Endodermal cell (in vitro differentiated cells): ENCODE measurements around the gene HS6ST2. TPM values are rescaled to one million over a fixed set of nuclear protein-coding genes. Genes with fewer than 3 reads are reported as not detected.

Experiments
- DNase-seq: peaks from one replicate; pipeline ENCODE4 v3.0.0-alpha.2; 2017
- H3K27ac ChIP-seq: 2 replicates; pipeline ENCODE4 v1.5.1; 2013; ENCODE audit warnings: mild to moderate bottlenecking, low read depth, low read length, moderate library complexity
- H3K27me3 ChIP-seq: 2 replicates; pipeline ENCODE4 v1.6.1; 2013; ENCODE audit warnings: mild to moderate bottlenecking, low read length, moderate library complexity; ENCODE audit not compliant: insufficient read depth, control insufficient read depth, poor library complexity, severe bottlenecking
- H3K36me3 ChIP-seq: 2 replicates; pipeline ENCODE4 v1.7.0; 2013; ENCODE audit warnings: mild to moderate bottlenecking, low read length, moderate library complexity; ENCODE audit not compliant: control insufficient read depth, insufficient read depth
- H3K4me1 ChIP-seq: one replicate; pipeline ENCODE4 v1.7.0; 2013; ENCODE audit warnings: low read length; ENCODE audit not compliant: control insufficient read depth, insufficient read depth
- H3K4me3 ChIP-seq: 2 replicates; pipeline ENCODE4 v1.5.1; 2013; ENCODE audit warnings: mild to moderate bottlenecking, low read length, moderate library complexity
- H3K9ac ChIP-seq: 2 replicates; pipeline ENCODE4 v1.6.1; 2013; ENCODE audit warnings: mild to moderate bottlenecking, low read length, moderate library complexity; ENCODE audit not compliant: poor library complexity, severe bottlenecking; ENCODE audit errors: extremely low read depth
- H3K9me3 ChIP-seq: 2 replicates; pipeline ENCODE4 v1.6.1; 2013; ENCODE audit warnings: mild to moderate bottlenecking, low read length, moderate library complexity; ENCODE audit not compliant: control insufficient read depth
- H3K27ac Mint-ChIP-seq: 2 replicates; pipeline ENCODE4 v1.8.0; 2020; ENCODE audit warnings: mixed read lengths
- H3K27me3 Mint-ChIP-seq: 2 replicates; pipeline ENCODE4 v1.8.0; 2021; ENCODE audit warnings: mild to moderate bottlenecking, mixed read lengths; ENCODE audit not compliant: insufficient read depth
- H3K36me3 Mint-ChIP-seq: 2 replicates; pipeline ENCODE4 v1.8.0; 2020; ENCODE audit warnings: low read depth, mixed read lengths
- H3K4me1 Mint-ChIP-seq: 2 replicates; pipeline ENCODE4 v1.8.0; 2020; ENCODE audit warnings: mixed read lengths
- H3K4me3 Mint-ChIP-seq: 2 replicates; pipeline ENCODE4 v1.8.0; 2020; ENCODE audit warnings: mild to moderate bottlenecking, moderate library complexity, mixed read lengths
- H3K9me3 Mint-ChIP-seq: 2 replicates; pipeline ENCODE4 v1.8.0; 2020; ENCODE audit warnings: mild to moderate bottlenecking, mixed read lengths
- WGBS, 2 experiments: methylation state at CpG; one replicate each; pipeline versions ENCODE4 v1.1.5 to v1.1.7; 2013; ENCODE audit warnings: missing lambda C conversion rate in 2 of 2, mixed read lengths in 1 of 2; ENCODE audit not compliant: insufficient coverage in 1 of 2, insufficient read length in 1 of 2; 5-methylcytosine and 5-hydroxymethylcytosine counted together
- total RNA-seq, 2 donors: library from RNA; stranded (reverse); fragmentation: NEBNext Ultra II Directional in 1 of 2; extraction: Animal tissue kit (Norgen Biotek cat#: 25700) in 1 of 2; gene quantifications; 2 replicates in 1 of 2; 3 replicates in 1 of 2; pipeline ENCODE4 v1.2.1, GENCODE V29; 2021
- TF ChIP-seq, protein P1 (sequence below): fragments of 200-600 bp; sonication (generic); conservative IDR thresholded peaks from 2 replicates; pipeline ENCODE4 v1.5.0; 2021; ENCODE audit warnings: antibody characterized with exemption, mild to moderate bottlenecking

HS6ST2 gene
- total RNA-seq, 2 donors from 2014 or later = 4.1 to 19.4 TPM

DNA sequence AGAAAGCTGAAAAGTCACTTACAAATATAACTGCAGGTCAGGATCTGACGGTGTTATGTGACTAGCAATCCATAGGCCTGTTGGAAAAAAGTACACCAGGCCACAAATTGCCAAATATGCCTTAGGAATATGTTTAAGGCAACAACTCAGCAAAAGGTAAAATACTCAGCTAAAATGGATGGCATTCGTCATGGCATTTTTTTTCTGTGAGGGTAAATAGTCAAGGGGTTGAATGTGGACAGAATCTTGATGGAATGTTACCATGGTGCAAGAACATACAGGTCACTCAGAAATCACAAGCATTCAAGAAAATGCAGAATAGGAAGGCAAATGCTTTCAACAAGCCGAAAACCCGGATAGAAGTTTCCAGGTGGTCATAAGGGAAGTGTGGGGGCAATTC is 347.9 kb downstream of the HS6ST2 start:
- no peak overlapping the region for H3K27ac ChIP-seq
- Mint-ChIP-seq H3K4me3 (no peak overlapping the region), H3K4me1 (peaks cover 18% of the 10 kb centered on the region), H3K27ac (peak overlapping the region; percentile 2), H3K36me3 (no peaks in the 10 kb centered on the region), H3K27me3 (no peaks in the 10 kb centered on the region), H3K9me3 (no peaks in the 10 kb centered on the region)
- TF ChIP-seq, protein P1, sequence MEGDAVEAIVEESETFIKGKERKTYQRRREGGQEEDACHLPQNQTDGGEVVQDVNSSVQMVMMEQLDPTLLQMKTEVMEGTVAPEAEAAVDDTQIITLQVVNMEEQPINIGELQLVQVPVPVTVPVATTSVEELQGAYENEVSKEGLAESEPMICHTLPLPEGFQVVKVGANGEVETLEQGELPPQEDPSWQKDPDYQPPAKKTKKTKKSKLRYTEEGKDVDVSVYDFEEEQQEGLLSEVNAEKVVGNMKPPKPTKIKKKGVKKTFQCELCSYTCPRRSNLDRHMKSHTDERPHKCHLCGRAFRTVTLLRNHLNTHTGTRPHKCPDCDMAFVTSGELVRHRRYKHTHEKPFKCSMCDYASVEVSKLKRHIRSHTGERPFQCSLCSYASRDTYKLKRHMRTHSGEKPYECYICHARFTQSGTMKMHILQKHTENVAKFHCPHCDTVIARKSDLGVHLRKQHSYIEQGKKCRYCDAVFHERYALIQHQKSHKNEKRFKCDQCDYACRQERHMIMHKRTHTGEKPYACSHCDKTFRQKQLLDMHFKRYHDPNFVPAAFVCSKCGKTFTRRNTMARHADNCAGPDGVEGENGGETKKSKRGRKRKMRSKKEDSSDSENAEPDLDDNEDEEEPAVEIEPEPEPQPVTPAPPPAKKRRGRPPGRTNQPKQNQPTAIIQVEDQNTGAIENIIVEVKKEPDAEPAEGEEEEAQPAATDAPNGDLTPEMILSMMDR = no peak
- H3K9ac ChIP-seq = no peak overlapping the region
- 83 to 90% methylated on average over 2 to 4 of the region's 4 CpGs for WGBS, 2 experiments
- H3K4me1 ChIP-seq = peaks cover 3% of the 10 kb centered on the region
- DNase-seq = no peak
- H3K27me3 ChIP-seq = no peaks in the 10 kb centered on the region
- H3K9me3 ChIP-seq = no peaks in the 10 kb centered on the region
- no peak overlapping the region for H3K4me3 ChIP-seq
- no peaks in the 10 kb centered on the region for H3K36me3 ChIP-seq

DNA sequence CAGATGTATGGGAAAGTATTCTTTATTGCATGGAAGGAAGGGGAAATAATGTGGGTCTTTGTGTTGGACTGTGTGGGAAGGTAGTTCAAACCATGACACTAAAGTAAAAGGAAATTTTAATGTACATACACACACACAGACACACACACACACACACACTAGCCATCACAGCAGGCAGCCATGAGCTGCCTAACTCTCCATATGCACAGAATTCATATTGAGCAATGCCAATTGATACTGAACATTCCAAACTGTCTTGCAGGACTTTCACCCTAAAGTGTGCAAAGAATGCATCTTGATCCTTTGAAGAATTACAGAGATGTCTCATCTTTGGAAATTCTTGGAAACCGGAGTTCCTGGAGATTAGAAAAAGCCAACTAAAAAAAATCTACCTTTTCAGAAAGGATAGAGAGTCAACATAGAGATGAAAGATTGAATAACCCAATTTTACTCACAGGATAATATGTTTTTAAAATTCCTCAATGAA is 349.0 kb downstream of the HS6ST2 start:
- H3K27ac Mint-ChIP-seq = no peak overlapping the region
- Histone ChIP-seq H3K9ac (no peak overlapping the region), H3K4me3 (no peak overlapping the region), H3K4me1 (peaks cover 3% of the 10 kb centered on the region), H3K27ac (no peak overlapping the region), H3K36me3 (no peaks in the 10 kb centered on the region), H3K27me3 (no peaks in the 10 kb centered on the region), H3K9me3 (no peaks in the 10 kb centered on the region)
- DNase-seq = no peak
- TF ChIP-seq, protein P1 = no peak
- H3K4me3 Mint-ChIP-seq = no peak overlapping the region
- H3K27me3 Mint-ChIP-seq = no peaks in the 10 kb centered on the region
- peaks cover 18% of the 10 kb centered on the region for H3K4me1 Mint-ChIP-seq
- no peaks in the 10 kb centered on the region for H3K36me3 Mint-ChIP-seq
- no peaks in the 10 kb centered on the region for H3K9me3 Mint-ChIP-seq
- no CpG with 5 or more reads among the region's 1 CpG for WGBS, 2 experiments

DNA sequence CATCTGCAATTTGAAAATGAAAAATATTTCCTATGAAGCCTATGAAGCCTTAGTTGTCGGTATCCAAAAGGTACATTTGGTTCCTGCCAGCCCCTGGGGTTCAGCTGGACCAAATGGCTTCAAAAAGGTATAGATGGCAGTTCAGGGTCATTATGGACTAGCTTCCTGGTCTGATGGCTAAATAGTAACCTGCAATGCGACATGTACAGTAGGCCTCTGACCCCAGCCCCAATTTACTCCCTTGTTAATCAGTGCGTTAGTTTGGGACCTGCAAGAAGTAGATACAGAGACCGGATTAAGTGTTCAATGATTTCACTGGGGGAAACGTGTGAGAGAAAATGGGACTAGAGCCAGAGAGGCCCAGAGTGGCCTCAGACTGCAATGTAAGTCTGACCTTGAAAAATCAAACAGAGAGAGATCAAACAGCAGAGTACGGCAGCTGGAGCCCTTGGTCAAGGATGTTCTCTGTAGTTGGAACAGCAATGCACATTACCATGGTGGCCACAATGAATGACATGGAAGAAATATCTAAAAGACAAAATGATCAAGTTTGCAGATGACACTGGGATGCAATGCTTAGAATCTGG is 354.6 kb downstream of the HS6ST2 start:
- Mint-ChIP-seq H3K36me3 (no peaks in the 10 kb centered on the region), H3K4me3 (no peak overlapping the region), H3K27ac (no peak overlapping the region), H3K27me3 (no peaks in the 10 kb centered on the region), H3K4me1 (no peaks in the 10 kb centered on the region), H3K9me3 (no peaks in the 10 kb centered on the region)
- Histone ChIP-seq H3K9ac (no peak overlapping the region), H3K27me3 (no peaks in the 10 kb centered on the region), H3K4me3 (no peak overlapping the region), H3K27ac (no peak overlapping the region), H3K4me1 (no peaks in the 10 kb centered on the region), H3K36me3 (no peaks in the 10 kb centered on the region), H3K9me3 (no peaks in the 10 kb centered on the region)
- DNase-seq = no peak
- TF ChIP-seq, protein P1 = no peak
- WGBS, 2 experiments = 93 to 94% methylated on average over 3 to 6 of the region's 6 CpGs
